GM19463 (cell line): ENCODE measurements around the gene TPD52L2.
"Not testable (repeated sequence)": the region's sequence is repeated elsewhere in the genome, so short reads cannot be mapped to it uniquely, and the experiment has no call there.

Source experiments
- ATAC-seq: cut with Tn5 transposase; IDR thresholded peaks from one replicate; pipeline ENCODE4 v1.9.1; 2021; ENCODE audit warnings: mild to moderate bottlenecking, moderate library complexity; ENCODE audit not compliant: unreplicated experiment

TPD52L2 gene

GRCh38 chr20:63835021-63835858 is 29.8 kb upstream of the TPD52L2 start:
- no peak for ATAC-seq

GRCh38 chr20:63836458-63837344 is 28.4 kb upstream of the TPD52L2 start:
- no peak for ATAC-seq

- ATAC-seq = no peak
Measured at GRCh38 chr20:63837479-63837878, 27.6 kb upstream of the TPD52L2 start.

GRCh38 chr20:63839620-63840019 is 25.4 kb upstream of the TPD52L2 start:
- ATAC-seq = no peak

GRCh38 chr20:63840405-63840828 is 24.7 kb upstream of the TPD52L2 start:
- ATAC-seq = no peak

GRCh38 chr20:63842258-63842657 is 22.8 kb upstream of the TPD52L2 start:
- ATAC-seq = no peak

- no peak for ATAC-seq
Measured at GRCh38 chr20:63843222-63843621, 21.8 kb upstream of the TPD52L2 start.

- no peak for ATAC-seq
Measured at GRCh38 chr20:63843778-63844177, 21.3 kb upstream of the TPD52L2 start.

- ATAC-seq = no peak
Measured at GRCh38 chr20:63844511-63844991, 20.5 kb upstream of the TPD52L2 start.

GRCh38 chr20:63846128-63846771 is 18.8 kb upstream of the TPD52L2 start:
- no peak for ATAC-seq

- no peak for ATAC-seq
Measured at GRCh38 chr20:63846888-63847236, 18.2 kb upstream of the TPD52L2 start.

- ATAC-seq = no peak
Measured at GRCh38 chr20:63847237-63848002, 17.6 kb upstream of the TPD52L2 start.

GRCh38 chr20:63848003-63848911 is 16.8 kb upstream of the TPD52L2 start:
- ATAC-seq = no peak

GRCh38 chr20:63850689-63851547 is 14.2 kb upstream of the TPD52L2 start:
- peak; percentile 79 for ATAC-seq

- not testable (repeated sequence) for ATAC-seq
Measured at GRCh38 chr20:63851548-63851943, 13.5 kb upstream of the TPD52L2 start.

- not testable (repeated sequence) for ATAC-seq
Measured at GRCh38 chr20:63853733-63854068, 11.4 kb upstream of the TPD52L2 start.

GRCh38 chr20:63854069-63854765 is 10.9 kb upstream of the TPD52L2 start:
- ATAC-seq = no peak

- no peak for ATAC-seq
Measured at GRCh38 chr20:63854766-63855362, 10.2 kb upstream of the TPD52L2 start.
